MM.1S (cell line): Measurements from ENCODE around the gene SELENON.

Experiments
- EZH2 ChIP-seq: fragments of 300-600 bp; sonication (generic); optimal IDR thresholded peaks from 2 replicates; pipeline ENCODE3; 2017; ENCODE audit warnings: low read depth, mild to moderate bottlenecking, antibody characterized with exemption, low read length, mixed read lengths
- TF ChIP-seq, protein P1 (sequence below): fragments of 300-600 bp; sonication (generic); IDR thresholded peaks from 2 replicates; pipeline ENCODE4 v1.5.1; 2016; ENCODE audit warnings: antibody characterized with exemption, low read length, mixed read lengths

DNA sequence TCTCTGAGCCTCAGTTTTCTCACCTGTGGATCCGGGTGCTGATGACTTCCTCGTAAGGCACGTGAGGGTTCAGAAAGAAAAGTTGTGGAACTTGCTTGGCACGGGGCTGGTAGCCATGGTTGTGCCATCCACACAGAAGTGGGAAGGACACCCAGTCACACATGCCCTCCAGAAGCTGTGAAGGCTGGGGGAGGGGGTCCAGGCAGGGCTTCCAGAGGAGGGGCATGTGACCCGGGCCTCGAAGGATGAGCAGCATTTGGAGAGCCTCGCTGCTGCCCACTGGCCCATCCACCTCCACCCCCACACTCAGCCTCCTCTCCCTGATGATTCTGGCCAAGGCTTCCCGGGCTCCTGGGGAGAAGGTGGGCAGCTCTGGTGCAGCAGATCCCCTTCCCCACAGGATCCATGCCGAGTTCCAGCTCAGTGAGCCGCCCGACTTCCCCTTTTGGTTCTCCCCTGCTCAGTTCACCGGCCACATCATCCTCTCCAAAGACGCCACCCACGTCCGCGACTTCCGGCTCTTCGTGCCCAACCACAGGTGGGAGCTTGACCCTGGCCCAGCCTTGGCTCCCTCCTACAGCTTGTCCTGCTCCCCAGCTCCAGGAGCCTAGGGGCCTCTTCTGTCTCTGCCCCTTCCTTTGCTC is 9.4 kb downstream of the SELENON start:
- TF ChIP-seq, protein P1, sequence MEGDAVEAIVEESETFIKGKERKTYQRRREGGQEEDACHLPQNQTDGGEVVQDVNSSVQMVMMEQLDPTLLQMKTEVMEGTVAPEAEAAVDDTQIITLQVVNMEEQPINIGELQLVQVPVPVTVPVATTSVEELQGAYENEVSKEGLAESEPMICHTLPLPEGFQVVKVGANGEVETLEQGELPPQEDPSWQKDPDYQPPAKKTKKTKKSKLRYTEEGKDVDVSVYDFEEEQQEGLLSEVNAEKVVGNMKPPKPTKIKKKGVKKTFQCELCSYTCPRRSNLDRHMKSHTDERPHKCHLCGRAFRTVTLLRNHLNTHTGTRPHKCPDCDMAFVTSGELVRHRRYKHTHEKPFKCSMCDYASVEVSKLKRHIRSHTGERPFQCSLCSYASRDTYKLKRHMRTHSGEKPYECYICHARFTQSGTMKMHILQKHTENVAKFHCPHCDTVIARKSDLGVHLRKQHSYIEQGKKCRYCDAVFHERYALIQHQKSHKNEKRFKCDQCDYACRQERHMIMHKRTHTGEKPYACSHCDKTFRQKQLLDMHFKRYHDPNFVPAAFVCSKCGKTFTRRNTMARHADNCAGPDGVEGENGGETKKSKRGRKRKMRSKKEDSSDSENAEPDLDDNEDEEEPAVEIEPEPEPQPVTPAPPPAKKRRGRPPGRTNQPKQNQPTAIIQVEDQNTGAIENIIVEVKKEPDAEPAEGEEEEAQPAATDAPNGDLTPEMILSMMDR = no peak
- TF ChIP-seq EZH2 = no peak
